GM12892 (cell line): ENCODE data around the gene STK38L.

Source experiments
- POLR2A ChIP-seq: IDR thresholded peaks from 2 replicates; pipeline ENCODE4 v1.6.1; 2011; ENCODE audit warnings: low read depth, low read length, control low read depth
- POLR2AphosphoS5 ChIP-seq: IDR thresholded peaks from 2 replicates; pipeline ENCODE4 v1.6.1; 2011; ENCODE audit warnings: low read depth, low read length, control low read depth
- TAF1 ChIP-seq: IDR thresholded peaks from 2 replicates; pipeline ENCODE4 v1.6.1; 2011; ENCODE audit warnings: low read depth, mild to moderate bottlenecking, control low read depth, low read length, borderline replicate concordance

DNA sequence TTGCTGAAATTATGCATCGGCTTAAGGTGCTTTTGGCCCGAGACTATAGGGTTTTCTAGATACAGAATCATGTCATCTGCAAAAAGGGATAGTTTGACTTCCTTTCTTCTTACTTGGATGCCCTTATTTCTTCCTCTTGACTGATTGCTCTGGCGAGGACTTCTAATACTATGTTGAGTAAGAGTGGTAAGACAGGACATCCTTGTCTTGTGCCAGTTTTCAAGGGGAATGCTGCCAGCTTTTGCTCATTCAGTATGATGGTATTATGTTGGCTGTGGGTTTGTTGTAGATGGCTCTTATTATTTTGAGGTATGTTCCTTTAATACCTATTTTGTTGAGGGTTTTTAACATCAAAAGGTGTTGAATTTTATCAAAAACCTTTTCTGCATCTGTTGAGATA, 96.9 kb downstream of the STK38L start:
- TF ChIP-seq POLR2A (no peak), POLR2AphosphoS5 (no peak), TAF1 (no peak)
